Erythroblast (primary cell): ENCODE measurements around the gene LHX6.

Source experiments
- GATA1 ChIP-seq: IDR thresholded peaks from 2 replicates; pipeline ENCODE4 v1.6.1; 2011; ENCODE audit warnings: low read depth, mild to moderate bottlenecking, control low read depth, low read length, moderate library complexity
- POLR2A ChIP-seq: IDR thresholded peaks from 2 replicates; pipeline ENCODE4 v1.6.1; 2011; ENCODE audit warnings: mild to moderate bottlenecking, low read length

DNA sequence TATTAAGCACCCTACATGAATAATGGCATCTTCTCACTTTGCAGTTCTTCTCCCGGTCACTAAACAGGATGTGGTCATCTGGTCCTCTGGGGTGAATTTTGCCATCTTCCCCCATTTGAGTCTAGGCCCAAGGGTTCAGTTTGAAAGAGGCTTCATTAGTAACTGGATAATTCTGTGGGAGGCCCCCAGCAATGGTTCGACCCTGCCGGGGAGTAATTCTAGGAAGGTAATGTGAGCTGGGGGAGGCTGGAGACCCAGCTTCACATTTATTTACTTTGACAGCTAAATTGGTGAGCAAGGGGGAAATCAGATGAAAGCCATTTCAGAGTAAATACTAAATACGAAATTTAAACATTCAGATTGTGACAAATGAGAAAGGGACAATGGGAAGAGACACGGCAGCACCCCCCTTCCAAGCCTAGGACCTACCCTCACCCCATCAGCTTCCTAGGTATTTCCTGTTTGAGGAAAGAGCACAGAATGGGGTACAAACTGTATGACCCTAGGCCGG, 4.1 kb upstream of the LHX6 start:
- TF ChIP-seq POLR2A (no peak), GATA1 (no peak)
